ENCODE results near the gene SLC9B1. TPM values are rescaled to one million over a fixed set of nuclear protein-coding genes. Genes with fewer than 3 reads are reported as not detected.
A peak's percentile ranks its signal among the peaks of the same experiment; 100 is the strongest.

Gene SLC9B1
- total and polyA plus RNA-seq, 2 of the 13 experiments (the other 11 are each of a cell fraction or from before 2014, with no cell fraction given), result 0.17 to 0.20 TPM

DNA sequence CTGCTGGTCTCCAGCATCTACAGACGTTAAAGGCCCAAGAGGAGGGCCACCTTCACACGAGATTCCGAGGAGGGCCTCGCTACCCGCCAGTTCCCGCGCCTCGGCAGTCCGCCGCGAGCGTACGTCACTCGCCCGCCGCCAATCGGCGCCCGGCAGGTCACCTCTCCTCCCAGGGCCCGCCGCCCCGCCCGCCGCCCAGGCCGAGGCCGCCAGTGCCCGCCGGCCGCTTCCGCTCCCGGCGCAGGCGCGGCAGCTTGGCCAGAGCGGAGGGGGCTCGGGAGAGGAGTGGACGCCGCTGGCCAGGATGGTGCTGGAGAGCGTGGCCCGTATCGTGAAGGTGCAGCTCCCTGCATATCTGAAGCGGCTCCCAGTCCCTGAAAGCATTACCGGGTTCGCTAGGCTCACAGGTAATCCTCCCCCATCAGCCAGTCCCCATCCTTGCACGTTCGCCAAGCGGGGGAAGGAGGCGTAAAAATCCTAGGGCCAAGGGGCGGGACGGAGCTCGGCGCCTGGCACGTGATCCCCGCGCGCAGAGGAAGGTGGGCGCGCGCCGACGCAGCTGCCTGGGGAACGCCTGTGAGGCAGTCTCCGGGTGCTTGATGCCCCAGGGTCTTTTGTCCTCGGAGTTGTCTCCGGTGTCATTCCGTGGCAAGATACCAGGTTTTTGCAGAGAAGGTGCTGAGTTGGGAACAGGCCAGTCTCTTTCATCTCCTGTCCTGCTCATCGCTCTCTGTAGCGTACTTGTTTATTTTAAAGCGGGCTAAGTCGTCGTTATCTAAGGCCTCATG, 150.5 kb downstream of the SLC9B1 start, which contains the start of gene CISD2 (continued):
- TF ChIP-seq, protein P1, sequence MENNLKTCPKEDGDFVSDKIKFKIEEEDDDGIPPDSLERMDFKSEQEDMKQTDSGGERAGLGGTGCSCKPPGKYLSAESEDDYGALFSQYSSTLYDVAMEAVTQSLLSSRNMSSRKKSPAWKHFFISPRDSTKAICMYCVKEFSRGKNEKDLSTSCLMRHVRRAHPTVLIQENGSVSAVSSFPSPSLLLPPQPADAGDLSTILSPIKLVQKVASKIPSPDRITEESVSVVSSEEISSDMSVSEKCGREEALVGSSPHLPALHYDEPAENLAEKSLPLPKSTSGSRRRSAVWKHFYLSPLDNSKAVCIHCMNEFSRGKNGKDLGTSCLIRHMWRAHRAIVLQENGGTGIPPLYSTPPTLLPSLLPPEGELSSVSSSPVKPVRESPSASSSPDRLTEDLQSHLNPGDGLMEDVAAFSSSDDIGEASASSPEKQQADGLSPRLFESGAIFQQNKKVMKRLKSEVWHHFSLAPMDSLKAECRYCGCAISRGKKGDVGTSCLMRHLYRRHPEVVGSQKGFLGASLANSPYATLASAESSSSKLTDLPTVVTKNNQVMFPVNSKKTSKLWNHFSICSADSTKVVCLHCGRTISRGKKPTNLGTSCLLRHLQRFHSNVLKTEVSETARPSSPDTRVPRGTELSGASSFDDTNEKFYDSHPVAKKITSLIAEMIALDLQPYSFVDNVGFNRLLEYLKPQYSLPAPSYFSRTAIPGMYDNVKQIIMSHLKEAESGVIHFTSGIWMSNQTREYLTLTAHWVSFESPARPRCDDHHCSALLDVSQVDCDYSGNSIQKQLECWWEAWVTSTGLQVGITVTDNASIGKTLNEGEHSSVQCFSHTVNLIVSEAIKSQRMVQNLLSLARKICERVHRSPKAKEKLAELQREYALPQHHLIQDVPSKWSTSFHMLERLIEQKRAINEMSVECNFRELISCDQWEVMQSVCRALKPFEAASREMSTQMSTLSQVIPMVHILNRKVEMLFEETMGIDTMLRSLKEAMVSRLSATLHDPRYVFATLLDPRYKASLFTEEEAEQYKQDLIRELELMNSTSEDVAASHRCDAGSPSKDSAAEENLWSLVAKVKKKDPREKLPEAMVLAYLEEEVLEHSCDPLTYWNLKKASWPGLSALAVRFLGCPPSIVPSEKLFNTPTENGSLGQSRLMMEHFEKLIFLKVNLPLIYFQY (CRISPR knock-in tag; IDR thresholded peaks at IDR 0.05; ENCODE audit: borderline replicate concordance), result peak; percentile 61; the same call in 1 of the 2 replicates
- TF ChIP-seq ZFP36L1 (CRISPR knock-in tag; IDR thresholded peaks at IDR 0.05), result peak; percentile 91
- no peak for TF ChIP-seq NR3C1 (CRISPR knock-in tag; IDR thresholded peaks at IDR 0.05)
- TF ChIP-seq JUND (CRISPR knock-in tag; IDR thresholded peaks at IDR 0.05), result 0 out of 2 replicates have a peak, but pooled peaks have one; percentile 43
- TF ChIP-seq HOXD1 (CRISPR knock-in tag; IDR thresholded peaks at IDR 0.05), result peak; percentile 52; the same call in 1 of the 2 replicates
- TF ChIP-seq RARG (CRISPR knock-in tag; IDR thresholded peaks at IDR 0.05; ENCODE audit: low read depth), result peak; percentile 98
- TF ChIP-seq, protein P2, sequence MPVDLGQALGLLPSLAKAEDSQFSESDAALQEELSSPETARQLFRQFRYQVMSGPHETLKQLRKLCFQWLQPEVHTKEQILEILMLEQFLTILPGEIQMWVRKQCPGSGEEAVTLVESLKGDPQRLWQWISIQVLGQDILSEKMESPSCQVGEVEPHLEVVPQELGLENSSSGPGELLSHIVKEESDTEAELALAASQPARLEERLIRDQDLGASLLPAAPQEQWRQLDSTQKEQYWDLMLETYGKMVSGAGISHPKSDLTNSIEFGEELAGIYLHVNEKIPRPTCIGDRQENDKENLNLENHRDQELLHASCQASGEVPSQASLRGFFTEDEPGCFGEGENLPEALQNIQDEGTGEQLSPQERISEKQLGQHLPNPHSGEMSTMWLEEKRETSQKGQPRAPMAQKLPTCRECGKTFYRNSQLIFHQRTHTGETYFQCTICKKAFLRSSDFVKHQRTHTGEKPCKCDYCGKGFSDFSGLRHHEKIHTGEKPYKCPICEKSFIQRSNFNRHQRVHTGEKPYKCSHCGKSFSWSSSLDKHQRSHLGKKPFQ (CRISPR knock-in tag; IDR thresholded peaks at IDR 0.05; ENCODE audit: insufficient replicate concordance), result no peak
- TF ChIP-seq ARID2 (CRISPR knock-in tag; IDR thresholded peaks at IDR 0.05; ENCODE audit: borderline replicate concordance), result peak; percentile 75; the same call in 1 of the 2 replicates
- TF ChIP-seq ZNF331 (CRISPR knock-in tag; IDR thresholded peaks at IDR 0.05), result peak; percentile 69
- peak; percentile 98 for TF ChIP-seq REL (CRISPR knock-in tag; conservative IDR thresholded peaks at IDR 0.05)
- TF ChIP-seq, protein P3, sequence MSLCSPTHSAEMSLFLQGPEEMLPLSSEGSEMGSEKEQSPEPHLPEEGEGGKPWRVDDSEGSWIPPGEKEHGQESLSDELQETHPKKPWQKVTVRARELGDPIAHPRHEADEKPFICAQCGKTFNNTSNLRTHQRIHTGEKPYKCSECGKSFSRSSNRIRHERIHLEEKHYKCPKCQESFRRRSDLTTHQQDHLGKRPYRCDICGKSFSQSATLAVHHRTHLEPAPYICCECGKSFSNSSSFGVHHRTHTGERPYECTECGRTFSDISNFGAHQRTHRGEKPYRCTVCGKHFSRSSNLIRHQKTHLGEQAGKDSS (CRISPR knock-in tag; IDR thresholded peaks at IDR 0.05; ENCODE audit: borderline replicate concordance, low read depth), result peak; percentile 98; the same call in 1 of the 2 replicates
- TF ChIP-seq AKAP8 (CRISPR knock-in tag; IDR thresholded peaks at IDR 0.05), result peak; percentile 60; the same call in 1 of the 2 replicates
- no peak for TF ChIP-seq ZNF337 (CRISPR knock-in tag; IDR thresholded peaks at IDR 0.05; ENCODE audit: borderline replicate concordance, low read depth)
- peak; percentile 10; the same call in 1 of the 2 replicates for TF ChIP-seq PPARG (CRISPR knock-in tag; conservative IDR thresholded peaks at IDR 0.05)
- peak; percentile 79 for TF ChIP-seq ZSCAN9 (CRISPR knock-in tag; IDR thresholded peaks at IDR 0.05; ENCODE audit: borderline replicate concordance)
- no peak for TF ChIP-seq ZNF552 (CRISPR knock-in tag; IDR thresholded peaks at IDR 0.05; ENCODE audit: borderline replicate concordance)
- TF ChIP-seq MAFG (CRISPR knock-in tag; IDR thresholded peaks at IDR 0.05), result no peak
- TF ChIP-seq ZFYVE20 (CRISPR knock-in tag; IDR thresholded peaks at IDR 0.05; ENCODE audit: borderline replicate concordance, low read depth), result peak; percentile 58; the same call in 1 of the 2 replicates
- peak; percentile 90 for TF ChIP-seq ZNF780A (CRISPR knock-in tag; IDR thresholded peaks at IDR 0.05)
- peak; percentile 95 for TF ChIP-seq ERF (CRISPR knock-in tag; IDR thresholded peaks at IDR 0.05)
- TF ChIP-seq POLR2A (IDR thresholded peaks at IDR 0.05; ENCODE audit: insufficient read depth in 1 of 2, low read depth in 2 of 2, low read length in 2 of 2), result peak; percentile 93 to 95
- peak; percentile 96 for TF ChIP-seq ZNF878 (CRISPR knock-in tag; IDR thresholded peaks at IDR 0.05)
- peak; percentile 91 for TF ChIP-seq ZNF543 (CRISPR knock-in tag; IDR thresholded peaks at IDR 0.05)
- TF ChIP-seq MXD4 (CRISPR knock-in tag; IDR thresholded peaks at IDR 0.05), result peak; percentile 73; the same call in 1 of the 2 replicates
- peak; percentile 38 for TF ChIP-seq ZNF317 (CRISPR knock-in tag; IDR thresholded peaks at IDR 0.05)
